GM12891 (cell line): ENCODE measurements around the gene CNDP2.

Experiments used
- POLR2AphosphoS5 ChIP-seq: IDR thresholded peaks from 2 replicates; pipeline ENCODE4 v1.6.1; 2011; ENCODE audit warnings: low read depth, low read length, control low read depth
- SPI1 ChIP-seq: IDR thresholded peaks from 2 replicates; pipeline ENCODE4 v1.6.1; 2011; ENCODE audit warnings: low read depth, low read length, control low read depth

GRCh38 chr18:74488354-74488753 is 7.8 kb upstream of the CNDP2 start:
- TF ChIP-seq SPI1 (no peak), POLR2AphosphoS5 (no peak)
